ENCODE measurements around the gene SIRT6. TPM values are rescaled to one million over a fixed set of nuclear protein-coding genes. Genes with fewer than 3 reads are reported as not detected.

The SIRT6 gene
- total RNA-seq, 1 experiment from 2014 or later, result 28.1 TPM

DNA sequence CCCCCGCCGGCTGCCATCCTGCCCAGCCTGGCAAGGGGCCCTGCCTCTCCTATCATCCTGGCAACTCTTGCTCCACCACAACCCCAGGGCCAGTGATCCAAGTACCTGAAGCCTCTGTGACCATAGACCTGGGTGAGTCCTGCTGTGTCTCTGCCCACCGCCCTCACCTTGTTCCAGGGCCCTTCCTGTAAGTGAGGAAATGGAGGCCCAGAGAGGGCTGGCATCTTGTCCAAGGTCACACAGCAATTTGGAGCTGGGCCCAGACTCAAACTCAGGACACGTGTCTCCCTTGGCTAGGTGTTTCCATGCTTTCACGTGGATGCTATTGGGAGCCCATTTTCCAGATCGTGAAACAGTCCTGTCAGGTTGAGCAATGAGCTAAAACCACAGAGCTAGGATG, 25.2 kb downstream of the SIRT6 start (continued):
- TF ChIP-seq, protein P1, sequence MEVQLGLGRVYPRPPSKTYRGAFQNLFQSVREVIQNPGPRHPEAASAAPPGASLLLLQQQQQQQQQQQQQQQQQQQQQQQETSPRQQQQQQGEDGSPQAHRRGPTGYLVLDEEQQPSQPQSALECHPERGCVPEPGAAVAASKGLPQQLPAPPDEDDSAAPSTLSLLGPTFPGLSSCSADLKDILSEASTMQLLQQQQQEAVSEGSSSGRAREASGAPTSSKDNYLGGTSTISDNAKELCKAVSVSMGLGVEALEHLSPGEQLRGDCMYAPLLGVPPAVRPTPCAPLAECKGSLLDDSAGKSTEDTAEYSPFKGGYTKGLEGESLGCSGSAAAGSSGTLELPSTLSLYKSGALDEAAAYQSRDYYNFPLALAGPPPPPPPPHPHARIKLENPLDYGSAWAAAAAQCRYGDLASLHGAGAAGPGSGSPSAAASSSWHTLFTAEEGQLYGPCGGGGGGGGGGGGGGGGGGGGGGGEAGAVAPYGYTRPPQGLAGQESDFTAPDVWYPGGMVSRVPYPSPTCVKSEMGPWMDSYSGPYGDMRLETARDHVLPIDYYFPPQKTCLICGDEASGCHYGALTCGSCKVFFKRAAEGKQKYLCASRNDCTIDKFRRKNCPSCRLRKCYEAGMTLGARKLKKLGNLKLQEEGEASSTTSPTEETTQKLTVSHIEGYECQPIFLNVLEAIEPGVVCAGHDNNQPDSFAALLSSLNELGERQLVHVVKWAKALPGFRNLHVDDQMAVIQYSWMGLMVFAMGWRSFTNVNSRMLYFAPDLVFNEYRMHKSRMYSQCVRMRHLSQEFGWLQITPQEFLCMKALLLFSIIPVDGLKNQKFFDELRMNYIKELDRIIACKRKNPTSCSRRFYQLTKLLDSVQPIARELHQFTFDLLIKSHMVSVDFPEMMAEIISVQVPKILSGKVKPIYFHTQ (CRISPR knock-in tag; IDR thresholded peaks at IDR 0.05), result no peak
- TF ChIP-seq, protein P2, sequence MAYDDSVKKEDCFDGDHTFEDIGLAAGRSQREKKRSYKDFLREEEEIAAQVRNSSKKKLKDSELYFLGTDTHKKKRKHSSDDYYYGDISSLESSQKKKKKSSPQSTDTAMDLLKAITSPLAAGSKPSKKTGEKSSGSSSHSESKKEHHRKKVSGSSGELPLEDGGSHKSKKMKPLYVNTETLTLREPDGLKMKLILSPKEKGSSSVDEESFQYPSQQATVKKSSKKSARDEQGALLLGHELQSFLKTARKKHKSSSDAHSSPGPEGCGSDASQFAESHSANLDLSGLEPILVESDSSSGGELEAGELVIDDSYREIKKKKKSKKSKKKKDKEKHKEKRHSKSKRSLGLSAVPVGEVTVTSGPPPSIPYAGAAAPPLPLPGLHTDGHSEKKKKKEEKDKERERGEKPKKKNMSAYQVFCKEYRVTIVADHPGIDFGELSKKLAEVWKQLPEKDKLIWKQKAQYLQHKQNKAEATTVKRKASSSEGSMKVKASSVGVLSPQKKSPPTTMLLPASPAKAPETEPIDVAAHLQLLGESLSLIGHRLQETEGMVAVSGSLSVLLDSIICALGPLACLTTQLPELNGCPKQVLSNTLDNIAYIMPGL (CRISPR knock-in tag; IDR thresholded peaks at IDR 0.05), result no peak
- TF ChIP-seq TCF7 (CRISPR knock-in tag; IDR thresholded peaks at IDR 0.05; ENCODE audit: low read depth) (no peak), NFYB (CRISPR knock-in tag; conservative IDR thresholded peaks at IDR 0.05; ENCODE audit: low read depth) (no peak), JAZF1 (CRISPR knock-in tag; IDR thresholded peaks at IDR 0.05) (no peak), ZNF138 (CRISPR knock-in tag; conservative IDR thresholded peaks at IDR 0.05) (no peak), CREB1 (CRISPR knock-in tag; IDR thresholded peaks at IDR 0.05) (no peak), ESRRA (CRISPR knock-in tag; IDR thresholded peaks at IDR 0.05; ENCODE audit: borderline replicate concordance) (no peak)
- TF ChIP-seq, protein P3, sequence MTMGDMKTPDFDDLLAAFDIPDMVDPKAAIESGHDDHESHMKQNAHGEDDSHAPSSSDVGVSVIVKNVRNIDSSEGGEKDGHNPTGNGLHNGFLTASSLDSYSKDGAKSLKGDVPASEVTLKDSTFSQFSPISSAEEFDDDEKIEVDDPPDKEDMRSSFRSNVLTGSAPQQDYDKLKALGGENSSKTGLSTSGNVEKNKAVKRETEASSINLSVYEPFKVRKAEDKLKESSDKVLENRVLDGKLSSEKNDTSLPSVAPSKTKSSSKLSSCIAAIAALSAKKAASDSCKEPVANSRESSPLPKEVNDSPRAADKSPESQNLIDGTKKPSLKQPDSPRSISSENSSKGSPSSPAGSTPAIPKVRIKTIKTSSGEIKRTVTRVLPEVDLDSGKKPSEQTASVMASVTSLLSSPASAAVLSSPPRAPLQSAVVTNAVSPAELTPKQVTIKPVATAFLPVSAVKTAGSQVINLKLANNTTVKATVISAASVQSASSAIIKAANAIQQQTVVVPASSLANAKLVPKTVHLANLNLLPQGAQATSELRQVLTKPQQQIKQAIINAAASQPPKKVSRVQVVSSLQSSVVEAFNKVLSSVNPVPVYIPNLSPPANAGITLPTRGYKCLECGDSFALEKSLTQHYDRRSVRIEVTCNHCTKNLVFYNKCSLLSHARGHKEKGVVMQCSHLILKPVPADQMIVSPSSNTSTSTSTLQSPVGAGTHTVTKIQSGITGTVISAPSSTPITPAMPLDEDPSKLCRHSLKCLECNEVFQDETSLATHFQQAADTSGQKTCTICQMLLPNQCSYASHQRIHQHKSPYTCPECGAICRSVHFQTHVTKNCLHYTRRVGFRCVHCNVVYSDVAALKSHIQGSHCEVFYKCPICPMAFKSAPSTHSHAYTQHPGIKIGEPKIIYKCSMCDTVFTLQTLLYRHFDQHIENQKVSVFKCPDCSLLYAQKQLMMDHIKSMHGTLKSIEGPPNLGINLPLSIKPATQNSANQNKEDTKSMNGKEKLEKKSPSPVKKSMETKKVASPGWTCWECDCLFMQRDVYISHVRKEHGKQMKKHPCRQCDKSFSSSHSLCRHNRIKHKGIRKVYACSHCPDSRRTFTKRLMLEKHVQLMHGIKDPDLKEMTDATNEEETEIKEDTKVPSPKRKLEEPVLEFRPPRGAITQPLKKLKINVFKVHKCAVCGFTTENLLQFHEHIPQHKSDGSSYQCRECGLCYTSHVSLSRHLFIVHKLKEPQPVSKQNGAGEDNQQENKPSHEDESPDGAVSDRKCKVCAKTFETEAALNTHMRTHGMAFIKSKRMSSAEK (CRISPR knock-in tag; IDR thresholded peaks at IDR 0.05; ENCODE audit: borderline replicate concordance), result no peak
- TF ChIP-seq, protein P4, sequence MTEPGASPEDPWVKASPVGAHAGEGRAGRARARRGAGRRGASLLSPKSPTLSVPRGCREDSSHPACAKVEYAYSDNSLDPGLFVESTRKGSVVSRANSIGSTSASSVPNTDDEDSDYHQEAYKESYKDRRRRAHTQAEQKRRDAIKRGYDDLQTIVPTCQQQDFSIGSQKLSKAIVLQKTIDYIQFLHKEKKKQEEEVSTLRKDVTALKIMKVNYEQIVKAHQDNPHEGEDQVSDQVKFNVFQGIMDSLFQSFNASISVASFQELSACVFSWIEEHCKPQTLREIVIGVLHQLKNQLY (CRISPR knock-in tag; IDR thresholded peaks at IDR 0.05), result no peak
- TF ChIP-seq, protein P5, sequence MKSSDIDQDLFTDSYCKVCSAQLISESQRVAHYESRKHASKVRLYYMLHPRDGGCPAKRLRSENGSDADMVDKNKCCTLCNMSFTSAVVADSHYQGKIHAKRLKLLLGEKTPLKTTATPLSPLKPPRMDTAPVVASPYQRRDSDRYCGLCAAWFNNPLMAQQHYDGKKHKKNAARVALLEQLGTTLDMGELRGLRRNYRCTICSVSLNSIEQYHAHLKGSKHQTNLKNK (CRISPR knock-in tag; IDR thresholded peaks at IDR 0.05), result no peak
- TF ChIP-seq, protein P6, sequence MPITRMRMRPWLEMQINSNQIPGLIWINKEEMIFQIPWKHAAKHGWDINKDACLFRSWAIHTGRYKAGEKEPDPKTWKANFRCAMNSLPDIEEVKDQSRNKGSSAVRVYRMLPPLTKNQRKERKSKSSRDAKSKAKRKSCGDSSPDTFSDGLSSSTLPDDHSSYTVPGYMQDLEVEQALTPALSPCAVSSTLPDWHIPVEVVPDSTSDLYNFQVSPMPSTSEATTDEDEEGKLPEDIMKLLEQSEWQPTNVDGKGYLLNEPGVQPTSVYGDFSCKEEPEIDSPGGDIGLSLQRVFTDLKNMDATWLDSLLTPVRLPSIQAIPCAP (CRISPR knock-in tag; IDR thresholded peaks at IDR 0.05), result no peak

DNA sequence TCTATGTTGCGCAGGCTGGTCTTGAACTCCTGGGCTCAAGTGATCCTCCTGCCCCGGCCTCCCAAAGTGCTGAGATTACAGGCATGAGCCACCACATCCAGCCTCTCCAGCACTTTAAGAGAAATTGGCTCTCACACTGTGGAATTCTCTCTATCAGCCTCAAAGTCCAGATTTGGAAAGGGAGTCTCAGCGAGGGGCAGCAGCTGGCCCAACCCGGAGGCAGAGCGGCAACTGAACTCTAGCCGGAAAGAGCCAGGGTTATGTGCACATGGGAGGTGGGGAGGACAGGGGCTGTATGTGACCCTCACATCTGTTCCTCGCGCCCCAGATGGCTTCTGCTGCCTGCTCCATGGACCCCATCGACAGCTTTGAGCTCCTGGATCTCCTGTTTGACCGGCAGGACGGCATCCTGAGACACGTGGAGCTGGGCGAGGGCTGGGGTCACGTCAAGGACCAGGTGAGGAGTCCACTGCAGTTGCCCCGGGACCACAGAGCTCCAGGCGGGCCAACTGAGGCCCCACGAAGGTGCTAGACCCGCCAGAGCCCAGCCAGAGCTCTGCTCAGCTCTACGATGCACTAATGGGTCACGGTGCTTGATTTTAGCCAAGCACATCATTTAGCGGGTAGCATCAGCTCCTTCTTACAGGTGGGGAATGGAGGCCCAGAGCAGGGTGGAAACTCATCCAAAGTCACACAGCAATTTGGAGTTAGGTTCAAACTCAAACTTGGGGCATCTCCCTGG, 27.6 kb downstream of the SIRT6 start:
- CTCF ChIA-PET, result interaction anchor here (1.2 to 3.3 kb wide), 2 partner anchors 14 to 167 kb away, joined by 3 to 49 read pairs; no protein-coding TSS in a partner anchor
- H3K36me3 Mint-ChIP-seq, result no peaks in the 10 kb centered on the region
- no peak overlapping the region for H3K27ac Mint-ChIP-seq
- POLR2A ChIA-PET, result no interaction called here
- no peak overlapping the region for H3K4me3 Mint-ChIP-seq
- no peak for ATAC-seq
- H3K9me3 Mint-ChIP-seq, result no peaks in the 10 kb centered on the region
- no peaks in the 10 kb centered on the region for H3K4me1 Mint-ChIP-seq
- DNase-seq (ENCODE audit: low spot score), result no peak
- peaks cover 17% of the 10 kb centered on the region for H3K27me3 Mint-ChIP-seq (ENCODE audit: low read depth)
- TF ChIP-seq, protein P7, sequence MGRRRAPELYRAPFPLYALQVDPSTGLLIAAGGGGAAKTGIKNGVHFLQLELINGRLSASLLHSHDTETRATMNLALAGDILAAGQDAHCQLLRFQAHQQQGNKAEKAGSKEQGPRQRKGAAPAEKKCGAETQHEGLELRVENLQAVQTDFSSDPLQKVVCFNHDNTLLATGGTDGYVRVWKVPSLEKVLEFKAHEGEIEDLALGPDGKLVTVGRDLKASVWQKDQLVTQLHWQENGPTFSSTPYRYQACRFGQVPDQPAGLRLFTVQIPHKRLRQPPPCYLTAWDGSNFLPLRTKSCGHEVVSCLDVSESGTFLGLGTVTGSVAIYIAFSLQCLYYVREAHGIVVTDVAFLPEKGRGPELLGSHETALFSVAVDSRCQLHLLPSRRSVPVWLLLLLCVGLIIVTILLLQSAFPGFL (CRISPR knock-in tag; IDR thresholded peaks at IDR 0.05; ENCODE audit: borderline replicate concordance), result no peak
- TF ChIP-seq PRRX2 (CRISPR knock-in tag; IDR thresholded peaks at IDR 0.05) (no peak), ZNF671 (CRISPR knock-in tag; IDR thresholded peaks at IDR 0.05) (no peak), GTF2I (CRISPR knock-in tag; conservative IDR thresholded peaks at IDR 0.05) (no peak), TCF7 (CRISPR knock-in tag; IDR thresholded peaks at IDR 0.05; ENCODE audit: low read depth) (no peak), ESRRA (CRISPR knock-in tag; IDR thresholded peaks at IDR 0.05; ENCODE audit: borderline replicate concordance) (no peak), NR2C2 (CRISPR knock-in tag; IDR thresholded peaks at IDR 0.05) (no peak), ZNF263 (CRISPR knock-in tag; IDR thresholded peaks at IDR 0.05; ENCODE audit: low read depth) (no peak)
- TF ChIP-seq, protein P8, sequence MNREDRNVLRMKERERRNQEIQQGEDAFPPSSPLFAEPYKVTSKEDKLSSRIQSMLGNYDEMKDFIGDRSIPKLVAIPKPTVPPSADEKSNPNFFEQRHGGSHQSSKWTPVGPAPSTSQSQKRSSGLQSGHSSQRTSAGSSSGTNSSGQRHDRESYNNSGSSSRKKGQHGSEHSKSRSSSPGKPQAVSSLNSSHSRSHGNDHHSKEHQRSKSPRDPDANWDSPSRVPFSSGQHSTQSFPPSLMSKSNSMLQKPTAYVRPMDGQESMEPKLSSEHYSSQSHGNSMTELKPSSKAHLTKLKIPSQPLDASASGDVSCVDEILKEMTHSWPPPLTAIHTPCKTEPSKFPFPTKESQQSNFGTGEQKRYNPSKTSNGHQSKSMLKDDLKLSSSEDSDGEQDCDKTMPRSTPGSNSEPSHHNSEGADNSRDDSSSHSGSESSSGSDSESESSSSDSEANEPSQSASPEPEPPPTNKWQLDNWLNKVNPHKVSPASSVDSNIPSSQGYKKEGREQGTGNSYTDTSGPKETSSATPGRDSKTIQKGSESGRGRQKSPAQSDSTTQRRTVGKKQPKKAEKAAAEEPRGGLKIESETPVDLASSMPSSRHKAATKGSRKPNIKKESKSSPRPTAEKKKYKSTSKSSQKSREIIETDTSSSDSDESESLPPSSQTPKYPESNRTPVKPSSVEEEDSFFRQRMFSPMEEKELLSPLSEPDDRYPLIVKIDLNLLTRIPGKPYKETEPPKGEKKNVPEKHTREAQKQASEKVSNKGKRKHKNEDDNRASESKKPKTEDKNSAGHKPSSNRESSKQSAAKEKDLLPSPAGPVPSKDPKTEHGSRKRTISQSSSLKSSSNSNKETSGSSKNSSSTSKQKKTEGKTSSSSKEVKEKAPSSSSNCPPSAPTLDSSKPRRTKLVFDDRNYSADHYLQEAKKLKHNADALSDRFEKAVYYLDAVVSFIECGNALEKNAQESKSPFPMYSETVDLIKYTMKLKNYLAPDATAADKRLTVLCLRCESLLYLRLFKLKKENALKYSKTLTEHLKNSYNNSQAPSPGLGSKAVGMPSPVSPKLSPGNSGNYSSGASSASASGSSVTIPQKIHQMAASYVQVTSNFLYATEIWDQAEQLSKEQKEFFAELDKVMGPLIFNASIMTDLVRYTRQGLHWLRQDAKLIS (CRISPR knock-in tag; IDR thresholded peaks at IDR 0.05; ENCODE audit: borderline replicate concordance), result no peak

All from WTC11 (cell line).